Urinary bladder (tissue), 4 donors: ENCODE results near the gene ZRANB3. TPM values are rescaled to one million over a fixed set of nuclear protein-coding genes. Genes with fewer than 3 reads are reported as not detected.

Source experiments
- DNase-seq: peaks from one replicate; pipeline ENCODE4 v3.0.0-alpha.2; 2015; ENCODE audit errors: extremely low spot score
- H3K27ac ChIP-seq: one replicate; pipeline ENCODE4 v1.5.1; 2013; ENCODE audit warnings: low read depth, mild to moderate bottlenecking, moderate library complexity
- H3K36me3 ChIP-seq: one replicate; pipeline ENCODE4 v1.6.1; 2013; ENCODE audit warnings: mild to moderate bottlenecking, moderate library complexity; ENCODE audit not compliant: insufficient read depth
- H3K4me1 ChIP-seq: one replicate; pipeline ENCODE4 v1.6.1; 2013; ENCODE audit warnings: mild to moderate bottlenecking, moderate library complexity; ENCODE audit not compliant: insufficient read depth
- H3K4me3 ChIP-seq: one replicate; pipeline ENCODE4 v1.5.1; 2013; ENCODE audit warnings: low read depth, low read length
- WGBS: extraction: QIAGEN DNeasy Blood & Tissue Kit; methylation state at CpG from one replicate; pipeline ENCODE4 v1.1.7; 2013; 5-methylcytosine and 5-hydroxymethylcytosine counted together
- polyA plus RNA-seq: library from polyadenylated mRNA; stranded (reverse); fragments of 200-250 nt; gene quantifications from one replicate; pipeline ENCODE4 v1.2.3, GENCODE V29; 2013
- total RNA-seq: library from RNA; depleted of rRNA; stranded (reverse); fragments of >200 nt; gene quantifications from one replicate; pipeline ENCODE4 v1.2.3, GENCODE V29; 2014
- donor health status: healthy with polysubstance abuse.
- donor health status: healthy.

ZRANB3 gene
- total and polyA plus RNA-seq, 2 donors = 2.2 to 17.4 TPM

DNA sequence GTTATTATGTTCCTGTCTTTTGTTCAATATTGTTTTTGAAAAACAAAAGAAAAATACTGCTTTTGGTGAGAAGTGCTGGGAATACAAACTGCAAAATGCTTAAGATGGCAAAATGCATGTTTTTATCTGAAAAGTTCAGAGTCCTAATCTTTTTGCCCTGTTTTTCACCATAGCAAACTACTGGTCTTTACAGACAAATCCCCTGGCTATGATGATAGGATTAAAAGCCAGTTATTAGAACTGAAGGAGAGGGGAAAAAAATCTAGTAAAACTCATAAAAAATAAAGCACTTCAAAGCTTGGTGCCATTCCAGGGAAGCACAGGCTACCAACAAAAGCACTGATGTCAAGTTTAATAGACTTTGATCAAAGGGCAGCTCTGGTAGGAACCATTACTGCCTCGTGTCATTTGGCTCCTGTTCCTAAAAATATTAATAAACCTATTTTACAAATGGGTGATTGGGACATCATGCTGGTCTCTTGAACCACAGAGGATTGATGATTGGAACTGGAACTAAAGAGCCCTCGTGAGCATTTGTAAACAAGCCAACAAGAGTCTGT lies 284.2 kb downstream of the ZRANB3 start:
- H3K36me3 ChIP-seq = no peaks in the 10 kb centered on the region
- DNase-seq = no peak
- WGBS = 40% methylated on average over 2 of the region's 2 CpGs
- H3K4me1 ChIP-seq = no peaks in the 10 kb centered on the region
- H3K27ac ChIP-seq = no peak overlapping the region
- H3K4me3 ChIP-seq = no peak overlapping the region

DNA sequence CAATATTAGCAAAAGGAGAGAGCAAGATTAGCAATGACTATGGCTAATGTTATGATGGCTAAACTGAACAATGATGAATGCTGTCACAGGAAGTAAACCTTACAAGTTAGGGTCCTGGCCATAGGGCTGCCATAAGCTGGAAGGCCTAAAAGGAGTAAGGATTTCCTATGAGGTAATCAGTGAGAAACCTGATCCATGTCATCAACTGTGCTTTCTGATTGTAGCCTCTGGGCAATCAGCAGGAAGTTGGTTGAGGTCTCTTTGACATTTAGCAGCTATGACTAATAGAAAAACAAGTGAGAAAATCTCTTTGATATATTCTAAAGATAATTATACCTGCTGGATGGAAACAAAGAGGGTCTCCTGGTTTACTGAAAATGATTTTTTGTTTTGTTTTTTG lies 285.9 kb downstream of the ZRANB3 start:
- H3K4me1 ChIP-seq = no peaks in the 10 kb centered on the region
- H3K36me3 ChIP-seq = no peaks in the 10 kb centered on the region
- DNase-seq = no peak

DNA sequence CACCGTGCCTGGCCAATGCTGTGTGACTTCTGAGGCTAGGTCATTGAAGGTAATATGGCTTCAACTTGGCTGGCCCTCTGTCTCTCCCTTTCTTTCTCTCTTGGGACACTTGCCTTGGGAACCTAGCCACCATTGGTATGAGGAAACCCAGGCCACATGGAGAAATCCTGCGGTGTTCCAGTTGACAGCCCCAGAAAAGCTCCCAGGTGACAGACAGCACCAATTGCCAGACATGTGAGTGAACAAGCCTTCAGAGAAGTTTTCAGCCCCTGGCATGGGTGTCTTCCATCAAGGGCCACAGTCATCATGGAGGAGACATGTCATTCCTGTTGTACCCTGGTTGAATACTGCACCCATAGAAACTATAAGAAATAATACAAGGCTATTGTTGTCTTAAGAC lies 292.4 kb downstream of the ZRANB3 start:
- no peaks in the 10 kb centered on the region for H3K4me1 ChIP-seq
- no peak overlapping the region for H3K27ac ChIP-seq
- DNase-seq = no peak
- no peaks in the 10 kb centered on the region for H3K36me3 ChIP-seq
- WGBS = 97% methylated on average over 2 of the region's 2 CpGs
- no peak overlapping the region for H3K4me3 ChIP-seq

More for the DNA sequence above, 285.9 kb downstream of the ZRANB3 start:
- no peak overlapping the region for H3K27ac ChIP-seq
- no peak overlapping the region for H3K4me3 ChIP-seq

DNA sequence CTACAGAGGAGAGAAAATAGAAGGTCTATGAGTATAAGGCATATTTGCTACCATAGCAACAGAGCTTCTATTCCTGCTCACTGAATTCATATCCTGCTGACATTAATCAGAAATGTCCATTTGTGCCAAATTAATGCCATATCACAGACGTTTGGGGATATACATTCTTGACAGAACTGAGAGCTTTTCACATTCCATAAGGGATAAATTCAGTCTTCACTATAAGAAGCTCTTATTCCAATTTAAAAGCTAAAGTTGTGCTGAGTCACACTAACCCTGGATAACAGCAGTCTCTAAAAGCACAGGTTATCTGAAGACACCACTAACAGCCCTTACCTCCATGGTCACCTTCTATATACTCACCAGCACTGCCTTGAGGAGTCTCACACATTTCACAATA lies 300.9 kb downstream of the ZRANB3 start:
- 43% methylated on average over 1 of the region's 1 CpG for WGBS
- no peak overlapping the region for H3K27ac ChIP-seq

DNA sequence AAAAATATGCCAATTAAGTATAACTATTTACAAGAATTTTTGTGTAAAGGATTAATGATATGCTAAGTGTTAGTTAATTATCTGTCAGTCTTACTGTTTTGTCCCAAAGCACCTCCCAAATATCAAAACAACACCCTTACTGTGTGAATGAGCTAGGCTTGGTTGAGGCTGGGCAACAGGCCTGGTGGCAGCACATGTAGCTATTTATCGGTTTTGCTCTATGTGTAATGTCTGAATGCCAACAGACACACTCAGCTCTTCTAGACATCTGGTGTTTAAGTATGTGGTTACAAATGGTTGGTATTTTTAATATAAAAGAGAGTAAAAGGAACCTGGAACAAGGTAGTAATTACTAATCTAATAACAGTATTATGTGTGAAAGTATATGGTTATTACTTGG lies 303.6 kb downstream of the ZRANB3 start:
- Histone ChIP-seq H3K27ac (no peak overlapping the region), H3K36me3 (no peaks in the 10 kb centered on the region), H3K4me1 (no peaks in the 10 kb centered on the region), H3K4me3 (no peak overlapping the region)
- 64% methylated on average over 1 of the region's 1 CpG for WGBS
- DNase-seq = no peak

More for the DNA sequence above, 300.9 kb downstream of the ZRANB3 start:
- no peak for DNase-seq
- no peaks in the 10 kb centered on the region for H3K36me3 ChIP-seq
- H3K4me3 ChIP-seq = no peak overlapping the region
- no peaks in the 10 kb centered on the region for H3K4me1 ChIP-seq

DNA sequence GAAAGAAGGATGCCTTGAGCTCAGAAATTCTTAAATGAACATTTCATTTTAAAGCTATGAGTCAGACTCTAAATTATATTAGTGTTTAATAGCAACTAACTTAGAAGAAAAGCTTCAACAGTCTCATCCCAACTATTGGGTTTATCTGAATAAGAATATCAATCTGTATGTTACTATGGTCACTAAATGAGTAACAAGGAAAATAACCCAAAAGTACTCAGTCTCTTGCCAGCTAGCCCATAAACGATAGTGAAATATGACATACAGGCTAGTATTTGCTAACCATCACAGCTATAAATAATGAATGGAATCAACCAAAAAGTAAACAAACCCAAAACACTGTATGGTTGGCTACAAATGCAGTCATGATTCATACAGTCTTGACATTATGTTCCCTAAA lies 304.1 kb downstream of the ZRANB3 start:
- DNase-seq = no peak
- 29% methylated on average over 1 of the region's 1 CpG for WGBS
- Histone ChIP-seq H3K36me3 (no peaks in the 10 kb centered on the region), H3K4me1 (no peaks in the 10 kb centered on the region), H3K27ac (no peak overlapping the region), H3K4me3 (no peak overlapping the region)

DNA sequence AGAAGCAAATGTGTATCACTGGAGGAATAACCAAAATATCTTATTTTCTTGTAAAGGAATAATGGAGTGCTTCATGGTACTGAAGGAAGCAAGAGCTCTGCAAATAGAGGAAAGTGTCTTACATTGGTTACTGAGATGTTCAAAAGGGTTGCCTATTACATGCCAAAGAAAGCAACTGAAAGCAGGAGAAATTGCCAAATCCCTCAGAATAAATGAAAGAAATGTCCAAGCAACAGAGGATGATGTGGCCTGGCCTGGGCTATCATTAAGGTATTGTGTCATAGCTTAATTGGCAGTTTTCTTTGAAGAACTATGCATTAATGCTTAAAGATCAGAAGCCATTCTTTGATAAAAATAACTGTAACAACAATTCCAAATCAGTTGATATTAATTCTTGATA lies 305.2 kb downstream of the ZRANB3 start:
- Histone ChIP-seq H3K27ac (no peak overlapping the region), H3K36me3 (no peaks in the 10 kb centered on the region), H3K4me3 (no peak overlapping the region), H3K4me1 (no peaks in the 10 kb centered on the region)
- no peak for DNase-seq

DNA sequence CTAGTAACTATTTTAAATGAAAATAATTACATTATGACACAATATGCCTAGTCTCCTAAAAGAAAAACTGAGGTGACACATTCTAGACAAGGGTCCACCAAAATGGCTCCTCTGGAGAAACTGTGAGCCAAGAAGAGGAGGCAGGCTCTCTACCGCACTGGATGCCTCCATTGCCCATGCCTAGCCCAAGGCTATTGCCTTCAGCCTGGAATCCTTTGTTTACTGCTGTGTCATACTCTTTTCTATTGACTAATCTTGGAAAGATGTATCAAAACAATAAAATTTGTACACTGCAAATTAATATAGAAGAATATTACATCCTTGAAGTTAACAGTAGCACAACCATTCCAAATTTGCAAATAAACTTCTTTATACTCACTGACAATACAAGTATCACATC lies 311.8 kb downstream of the ZRANB3 start:
- DNase-seq = no peak
- Histone ChIP-seq H3K36me3 (no peaks in the 10 kb centered on the region), H3K4me1 (no peaks in the 10 kb centered on the region), H3K27ac (no peak overlapping the region), H3K4me3 (no peak overlapping the region)
- 100% methylated on average over 1 of the region's 1 CpG for WGBS

DNA sequence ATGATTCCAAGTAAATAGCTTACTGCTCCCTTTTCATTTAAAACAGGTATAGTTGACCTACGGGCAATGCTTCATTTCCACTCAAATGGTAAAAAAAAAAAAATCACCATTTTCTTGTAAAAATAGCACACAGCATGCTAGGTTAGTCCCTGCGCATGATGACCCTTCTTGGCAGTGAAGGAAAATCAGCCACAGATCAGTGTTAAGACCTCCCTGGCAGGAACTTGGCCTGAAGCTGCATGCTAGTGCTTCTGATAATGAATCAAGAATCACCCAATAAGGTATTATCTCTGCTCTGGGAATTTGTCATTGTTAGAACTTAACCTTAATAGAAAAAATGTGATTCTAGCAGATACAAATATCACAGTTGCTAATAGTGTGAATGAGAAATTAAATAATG lies 312.6 kb downstream of the ZRANB3 start:
- 87% methylated on average over 2 of the region's 2 CpGs for WGBS
- H3K4me1 ChIP-seq = no peaks in the 10 kb centered on the region
- DNase-seq = no peak
- H3K36me3 ChIP-seq = no peaks in the 10 kb centered on the region
- no peak overlapping the region for H3K27ac ChIP-seq
- no peak overlapping the region for H3K4me3 ChIP-seq

DNA sequence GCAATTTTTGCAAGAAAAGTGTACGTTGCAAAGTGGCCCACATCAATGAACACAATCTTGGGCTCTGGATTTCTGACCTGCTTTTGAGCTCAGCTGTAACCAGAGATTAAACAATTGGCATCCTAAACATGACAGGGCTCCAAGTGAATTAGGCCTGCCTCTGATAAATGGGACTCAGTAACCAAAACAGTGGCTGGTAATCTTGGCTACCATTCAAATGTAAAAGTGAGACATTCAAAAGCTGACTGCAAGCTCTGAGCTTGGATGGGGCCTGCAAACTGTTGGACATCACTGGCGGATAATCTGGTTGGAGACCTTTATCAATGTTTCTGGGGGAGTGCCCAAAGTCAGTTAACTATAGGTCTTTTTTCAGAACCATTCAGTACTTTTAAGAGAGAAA lies 318.3 kb downstream of the ZRANB3 start:
- no peak for DNase-seq
- WGBS = 34% methylated on average over 2 of the region's 2 CpGs
- no peak overlapping the region for H3K4me3 ChIP-seq
- H3K36me3 ChIP-seq = no peaks in the 10 kb centered on the region
- H3K27ac ChIP-seq = no peak overlapping the region
- H3K4me1 ChIP-seq = no peaks in the 10 kb centered on the region

DNA sequence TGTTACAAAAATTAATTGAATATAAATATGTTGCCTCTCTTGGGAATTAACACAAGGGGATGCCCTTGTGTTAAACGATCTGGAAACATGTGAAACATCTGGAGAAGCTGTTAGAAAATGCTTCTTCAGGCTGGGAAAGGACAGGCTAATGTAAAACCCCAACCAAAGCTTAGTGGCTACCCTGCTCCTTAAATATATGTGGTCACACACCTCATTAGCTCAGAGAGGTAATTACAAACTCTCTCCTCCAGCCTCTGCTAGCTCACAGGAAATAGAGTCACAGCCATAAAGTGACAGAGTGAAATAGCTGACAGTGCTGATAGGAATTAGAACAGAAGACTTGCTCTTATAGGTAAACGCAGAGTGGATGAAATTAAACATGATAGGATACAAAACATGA lies 323.0 kb downstream of the ZRANB3 start:
- Histone ChIP-seq H3K36me3 (no peaks in the 10 kb centered on the region), H3K4me3 (no peak overlapping the region), H3K4me1 (no peaks in the 10 kb centered on the region), H3K27ac (no peak overlapping the region)
- WGBS = 67% methylated on average over 2 of the region's 2 CpGs
- DNase-seq = no peak

DNA sequence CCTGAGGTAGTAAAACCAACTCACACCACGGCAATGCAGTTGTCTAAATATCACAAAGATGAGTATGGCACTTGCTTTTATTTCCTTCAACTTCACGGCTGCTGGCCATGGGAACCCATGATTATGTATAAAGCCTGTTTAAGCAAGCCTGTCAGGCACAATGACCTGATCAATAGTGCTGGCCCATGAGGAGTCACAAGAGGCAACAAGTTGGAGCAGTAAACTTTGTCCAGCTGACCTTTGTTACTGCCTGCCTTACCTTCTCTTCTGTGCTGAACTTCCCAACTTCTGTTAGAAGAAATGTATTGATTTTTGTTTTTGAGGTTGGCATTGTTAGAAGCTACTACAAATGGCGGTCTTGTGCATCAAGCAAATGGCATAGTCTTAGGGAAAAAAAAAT lies 327.1 kb downstream of the ZRANB3 start:
- no peak overlapping the region for H3K27ac ChIP-seq
- no peaks in the 10 kb centered on the region for H3K36me3 ChIP-seq
- H3K4me3 ChIP-seq = no peak overlapping the region
- 95% methylated on average over 3 of the region's 3 CpGs for WGBS
- H3K4me1 ChIP-seq = no peaks in the 10 kb centered on the region
- no peak for DNase-seq

DNA sequence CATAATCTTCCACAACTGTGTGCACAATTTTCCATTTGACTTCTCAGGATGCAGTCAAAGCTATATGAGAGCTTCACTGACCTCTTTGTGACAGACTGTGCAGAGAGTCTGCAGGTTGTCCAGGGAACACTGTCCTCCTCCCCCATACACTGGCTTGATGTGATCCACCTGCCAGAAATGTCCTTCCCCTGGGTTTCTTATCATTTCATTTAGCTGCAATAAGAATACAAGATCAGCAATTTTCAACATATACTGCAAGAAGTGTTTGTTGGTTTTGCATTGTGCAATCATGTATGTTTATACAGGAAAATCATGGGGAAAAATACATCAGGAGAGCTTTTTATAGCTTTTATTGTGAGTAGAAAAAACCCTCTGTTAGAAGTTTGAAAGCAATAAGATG lies 328.3 kb downstream of the ZRANB3 start:
- Histone ChIP-seq H3K4me3 (no peak overlapping the region), H3K4me1 (no peaks in the 10 kb centered on the region)

DNA sequence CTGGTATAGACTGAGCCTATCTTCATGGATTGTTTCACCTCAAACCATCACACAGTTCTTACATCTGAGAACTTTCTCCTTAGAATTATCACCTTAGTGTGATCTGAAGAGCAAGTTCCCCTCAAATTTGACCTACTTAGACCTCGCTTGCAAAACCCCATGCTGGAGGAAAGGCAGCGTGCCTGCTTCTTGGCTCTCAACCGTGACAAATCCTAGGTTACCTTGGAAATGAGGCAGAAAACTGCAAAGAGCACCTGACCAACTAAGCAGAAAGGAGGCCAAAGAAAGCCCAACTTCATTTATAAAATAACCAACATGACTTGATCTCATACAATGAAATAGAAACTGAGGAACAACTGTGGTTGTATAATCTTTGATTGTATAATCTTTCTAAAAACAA lies 332.5 kb downstream of the ZRANB3 start:
- 87% methylated on average over 3 of the region's 3 CpGs for WGBS
- H3K4me1 ChIP-seq = no peaks in the 10 kb centered on the region
- H3K4me3 ChIP-seq = no peak overlapping the region
- H3K27ac ChIP-seq = no peak overlapping the region
- no peak for DNase-seq
- H3K36me3 ChIP-seq = no peaks in the 10 kb centered on the region

More for the DNA sequence above, 328.3 kb downstream of the ZRANB3 start:
- no peaks in the 10 kb centered on the region for H3K36me3 ChIP-seq
- DNase-seq = no peak
- no peak overlapping the region for H3K27ac ChIP-seq

DNA sequence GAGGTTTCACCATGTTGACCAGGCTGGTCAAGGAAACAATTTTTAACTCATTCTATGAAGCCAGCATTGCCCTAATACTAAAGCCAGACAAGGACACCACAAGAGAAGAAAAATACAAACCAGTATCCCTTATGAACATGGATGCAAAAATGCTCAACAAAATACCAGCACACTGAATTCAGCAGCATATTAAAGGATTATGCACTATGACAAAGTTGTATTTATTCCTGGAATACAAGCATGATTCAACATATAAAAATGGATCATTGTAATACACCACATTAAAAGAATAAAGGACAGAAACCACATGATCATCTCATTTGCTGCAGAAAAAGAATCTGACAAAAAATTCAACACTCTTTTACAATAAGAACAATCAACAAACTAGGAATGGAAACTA lies 340.2 kb downstream of the ZRANB3 start:
- Histone ChIP-seq H3K27ac (no peak overlapping the region), H3K4me1 (no peaks in the 10 kb centered on the region), H3K36me3 (no peaks in the 10 kb centered on the region), H3K4me3 (no peak overlapping the region)
- DNase-seq = no peak
